ES-I3 (cell line): Measurements from ENCODE around the gene SEC23B.
A peak's percentile ranks its signal among the peaks of the same experiment; 100 is the strongest.

Source experiments
- H3K36me3 ChIP-seq: 2 replicates; pipeline ENCODE4 v1.6.1; 2013; ENCODE audit warnings: mild to moderate bottlenecking, low read length, control low read depth, moderate library complexity; ENCODE audit not compliant: insufficient read depth
- H3K4me1 ChIP-seq: 2 replicates; pipeline ENCODE4 v1.6.1; 2013; ENCODE audit warnings: mild to moderate bottlenecking, control low read depth, low read length; ENCODE audit not compliant: insufficient read depth
- H3K9ac ChIP-seq: 2 replicates; pipeline ENCODE4 v1.6.1; 2013; ENCODE audit warnings: low read depth, mild to moderate bottlenecking, low read length, moderate library complexity
- H3K9me3 ChIP-seq: 2 replicates; pipeline ENCODE4 v1.6.1; 2013; ENCODE audit warnings: mild to moderate bottlenecking, low read length, moderate library complexity; ENCODE audit not compliant: control insufficient read depth, insufficient read depth

SEC23B gene

DNA sequence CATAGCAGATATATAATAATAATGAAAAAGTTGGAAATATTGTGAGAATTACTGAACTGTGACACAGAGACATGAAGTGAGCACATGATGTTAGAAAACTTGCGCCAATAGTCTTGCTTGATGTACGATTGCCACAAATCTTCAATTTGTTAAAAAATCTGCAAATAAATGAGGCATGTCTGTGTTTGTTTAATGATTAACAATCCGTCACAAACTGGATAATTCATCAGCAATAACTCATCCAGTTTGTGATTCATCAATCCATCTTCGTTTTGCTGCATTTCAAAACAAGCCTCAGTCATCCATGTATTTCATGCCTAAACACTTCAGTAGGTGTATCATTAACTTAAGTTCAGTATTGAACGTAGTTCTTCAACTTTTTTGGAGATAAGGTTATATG is 34.0 kb downstream of the SEC23B start:
- H3K4me1 ChIP-seq, result no peaks in the 10 kb centered on the region
- peaks cover 19% of the 10 kb centered on the region for H3K36me3 ChIP-seq
- no peaks in the 10 kb centered on the region for H3K9me3 ChIP-seq

GRCh38 chr20:18543216-18543615 is 35.5 kb downstream of the SEC23B start:
- Histone ChIP-seq H3K36me3 (peaks cover 20% of the 10 kb centered on the region), H3K4me1 (no peaks in the 10 kb centered on the region), H3K9ac (no peak overlapping the region), H3K9me3 (no peaks in the 10 kb centered on the region)

More for the DNA sequence above, 34.0 kb downstream of the SEC23B start:
- no peak overlapping the region for H3K9ac ChIP-seq

- Histone ChIP-seq H3K4me1 (no peaks in the 10 kb centered on the region), H3K9me3 (no peaks in the 10 kb centered on the region), H3K9ac (no peak overlapping the region), H3K36me3 (peaks cover 21% of the 10 kb centered on the region)
These were observed 36.2 kb downstream of the SEC23B start for GRCh38 chr20:18543932-18544331.

GRCh38 chr20:18545566-18545965 is 37.8 kb downstream of the SEC23B start:
- H3K9ac ChIP-seq, result no peak overlapping the region
- no peaks in the 10 kb centered on the region for H3K9me3 ChIP-seq
- H3K4me1 ChIP-seq, result no peaks in the 10 kb centered on the region
- peaks cover 20% of the 10 kb centered on the region; the same call in 1 of the 2 replicates for H3K36me3 ChIP-seq

- Histone ChIP-seq H3K9me3 (no peaks in the 10 kb centered on the region), H3K36me3 (peaks cover 19% of the 10 kb centered on the region; the same call in 1 of the 2 replicates), H3K9ac (no peak overlapping the region), H3K4me1 (no peaks in the 10 kb centered on the region)
These were observed 40.7 kb downstream of the SEC23B start for GRCh38 chr20:18548465-18548864.

DNA sequence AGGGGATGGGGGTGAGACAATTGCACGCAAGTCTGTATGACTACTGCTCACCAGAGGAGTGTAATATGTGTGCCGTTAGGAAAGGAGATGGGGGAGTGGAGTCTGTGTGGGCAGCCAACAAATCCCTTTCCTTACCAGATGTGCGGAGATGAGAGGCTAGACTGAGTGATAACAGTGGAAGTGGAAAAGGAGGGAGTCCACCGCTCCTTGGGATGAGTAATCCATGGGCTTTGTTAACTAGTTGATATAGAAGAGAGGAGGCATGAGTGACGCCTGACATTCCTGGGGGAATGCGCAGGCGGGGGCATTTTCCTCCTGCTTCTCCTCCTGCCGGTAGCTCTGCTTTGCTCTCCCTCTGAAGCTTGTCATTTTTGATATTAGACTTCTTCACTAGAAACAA is 46.0 kb downstream of the SEC23B start:
- Histone ChIP-seq H3K4me1 (no peaks in the 10 kb centered on the region), H3K36me3 (peaks cover 20% of the 10 kb centered on the region; the same call in 1 of the 2 replicates), H3K9me3 (no peaks in the 10 kb centered on the region), H3K9ac (no peak overlapping the region)

- no peaks in the 10 kb centered on the region for H3K4me1 ChIP-seq
- no peaks in the 10 kb centered on the region; the same call in 1 of the 2 replicates for H3K9me3 ChIP-seq
- peak within 1 kb of the TSS; percentile 78 for H3K9ac ChIP-seq
- H3K36me3 ChIP-seq, result peaks cover 6% of the 10 kb centered on the region; the same call in 1 of the 2 replicates
These were observed 59.4 kb downstream of the SEC23B start, which contains the start of gene SMIM26 for GRCh38 chr20:18566892-18567738. SMIM26 (plus strand) TSS chr20:18567432; CDS start chr20:18567479, 47 bp downstream.

DNA sequence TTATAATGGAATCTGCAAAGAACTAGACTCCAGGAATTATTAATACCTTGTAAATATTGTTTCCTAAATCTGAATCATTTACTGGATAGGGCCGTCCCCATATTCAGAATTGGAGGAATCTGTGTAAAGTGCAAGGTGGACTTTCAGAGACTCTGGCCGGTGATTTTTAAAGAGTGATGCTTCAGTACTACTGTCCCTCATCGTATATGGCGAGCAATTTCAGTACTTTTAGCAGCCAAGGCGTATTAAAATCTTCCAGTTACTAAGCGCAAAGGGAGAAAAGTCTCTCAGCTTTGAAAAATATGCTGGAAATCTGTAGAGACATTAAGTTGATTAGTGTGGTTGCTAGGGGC is 60.0 kb downstream of the SEC23B start:
- H3K9ac ChIP-seq, result peak overlapping the region; percentile 78
- H3K9me3 ChIP-seq, result no peaks in the 10 kb centered on the region; the same call in 1 of the 2 replicates
- H3K4me1 ChIP-seq, result no peaks in the 10 kb centered on the region
- peaks cover 6% of the 10 kb centered on the region; the same call in 1 of the 2 replicates for H3K36me3 ChIP-seq

- Histone ChIP-seq H3K36me3 (peaks cover 6% of the 10 kb centered on the region; the same call in 1 of the 2 replicates), H3K4me1 (no peaks in the 10 kb centered on the region), H3K9me3 (no peaks in the 10 kb centered on the region; the same call in 1 of the 2 replicates), H3K9ac (no peak overlapping the region)
These were observed 63.3 kb downstream of the SEC23B start for GRCh38 chr20:18571009-18571408.

DNA sequence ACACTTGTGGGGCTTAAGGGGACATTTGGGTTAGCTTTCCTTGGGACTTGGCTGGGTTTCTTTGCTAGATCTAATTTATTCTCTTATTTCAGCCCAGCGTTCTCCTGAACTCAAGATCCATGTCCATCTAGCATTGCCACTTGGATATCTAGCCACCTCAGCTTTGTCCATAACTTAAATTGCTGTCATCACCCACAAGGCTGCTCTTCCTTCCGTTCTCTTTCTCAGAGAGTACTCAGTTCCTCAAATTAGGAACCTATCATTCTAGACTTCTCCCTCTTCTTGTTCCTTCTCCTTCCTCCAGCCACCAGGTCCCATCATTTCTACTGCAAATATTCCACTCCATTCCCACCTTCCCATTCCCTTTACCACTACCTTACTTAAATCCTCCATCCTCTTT is 63.8 kb downstream of the SEC23B start:
- no peak overlapping the region for H3K9ac ChIP-seq
- peaks cover 6% of the 10 kb centered on the region; the same call in 1 of the 2 replicates for H3K36me3 ChIP-seq
- H3K9me3 ChIP-seq, result no peaks in the 10 kb centered on the region; the same call in 1 of the 2 replicates
- no peaks in the 10 kb centered on the region for H3K4me1 ChIP-seq

GRCh38 chr20:18577942-18578341 is 70.2 kb downstream of the SEC23B start:
- no peaks in the 10 kb centered on the region for H3K36me3 ChIP-seq
- no peak overlapping the region for H3K9ac ChIP-seq
- no peaks in the 10 kb centered on the region for H3K4me1 ChIP-seq
- H3K9me3 ChIP-seq, result no peaks in the 10 kb centered on the region

GRCh38 chr20:18578581-18578980 is 70.8 kb downstream of the SEC23B start:
- H3K9me3 ChIP-seq, result no peaks in the 10 kb centered on the region
- H3K4me1 ChIP-seq, result no peaks in the 10 kb centered on the region
- H3K36me3 ChIP-seq, result no peaks in the 10 kb centered on the region
- no peak overlapping the region for H3K9ac ChIP-seq

GRCh38 chr20:18580012-18580411 is 72.3 kb downstream of the SEC23B start:
- Histone ChIP-seq H3K36me3 (no peaks in the 10 kb centered on the region), H3K4me1 (peaks cover 4% of the 10 kb centered on the region; the same call in 1 of the 2 replicates), H3K9ac (no peak overlapping the region), H3K9me3 (no peaks in the 10 kb centered on the region)

- Histone ChIP-seq H3K4me1 (peaks cover 14% of the 10 kb centered on the region; the same call in 1 of the 2 replicates), H3K9me3 (no peaks in the 10 kb centered on the region; the same call in 1 of the 2 replicates), H3K9ac (no peak overlapping the region), H3K36me3 (no peaks in the 10 kb centered on the region)
These were observed 77.4 kb downstream of the SEC23B start for GRCh38 chr20:18585134-18585533.
